Transverse colon (tissue), 4 donors: ENCODE measurements around the gene CREB5.

Source experiments
- CTCF ChIP-seq, 5 experiments: fragments of 200-600 bp in 3 of 5; fragments of 450-650 bp in 2 of 5; sonication (generic) in 3 of 5; IDR thresholded peaks; 1 replicate in 2 of 5; 2 replicates in 3 of 5; pipeline ENCODE4 v1.5.1; 2016 to 2017; ENCODE audit warnings: antibody characterized with exemption in 5 of 5, inconsistent platforms in 3 of 5, mild to moderate bottlenecking in 2 of 5, moderate library complexity in 1 of 5
- EP300 ChIP-seq: sonication (generic); formaldehyde crosslinking; IDR thresholded peaks from one replicate; pipeline ENCODE4 v1.6.1; 2017; ENCODE audit warnings: antibody characterized with exemption, low read depth
- POLR2A ChIP-seq: fragments of 450-650 bp; IDR thresholded peaks from one replicate; pipeline ENCODE4 v1.6.1; 2016; ENCODE audit warnings: antibody characterized with exemption, mild to moderate bottlenecking, moderate library complexity
- POLR2AphosphoS5 ChIP-seq, 3 donors: sonication (generic); formaldehyde crosslinking; IDR thresholded peaks; one replicate each; pipeline ENCODE4 v1.6.1; 2016; ENCODE audit warnings: antibody characterized with exemption in 3 of 3

- TF ChIP-seq POLR2A, result no peak
- no peak for TF ChIP-seq CTCF (IDR thresholded peaks at IDR 0.05)
- TF ChIP-seq POLR2AphosphoS5 (IDR thresholded peaks at IDR 0.05), result no peak
- TF ChIP-seq EP300, result no peak
Measured at GRCh38 chr7:28375729-28376128, 36.6 kb upstream of the CREB5 start.
